Activated CD8-positive, alpha-beta memory T cell treated with anti-CD3 and anti-CD28 coated beads for 1 hour (primary cell): ENCODE data around the gene GSTA4.
"Not testable (repeated sequence)": the region's sequence is repeated elsewhere in the genome, so short reads cannot be mapped to it uniquely, and the experiment has no call there.

Experiments
- DNase-seq, 2 donors: peaks; one replicate each; pipeline ENCODE4 v3.0.0-alpha.2; 2020; ENCODE audit warnings: low read depth in 1 of 2; ENCODE audit errors: extremely low read depth in 1 of 2

The GSTA4 gene

DNA sequence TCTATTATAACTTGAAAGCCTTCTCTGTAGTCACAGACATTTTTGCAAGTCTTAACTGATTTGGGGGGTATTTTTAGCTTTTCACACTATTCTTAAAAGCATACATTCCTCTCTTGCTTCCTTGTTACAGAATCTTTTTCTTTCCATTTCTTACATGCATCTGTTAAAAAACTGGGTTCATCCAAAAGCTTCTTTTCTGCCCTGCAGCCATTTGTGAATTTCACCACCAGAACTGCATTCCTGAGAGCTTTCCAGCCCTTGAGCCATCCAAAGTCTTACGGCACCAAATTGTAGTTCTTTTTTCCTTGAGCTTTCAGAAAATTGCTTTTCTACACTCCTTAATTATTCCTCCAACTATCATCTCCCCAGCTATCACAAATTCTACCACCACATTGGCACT, 19.7 kb upstream of the GSTA4 start:
- no peak for DNase-seq

DNA sequence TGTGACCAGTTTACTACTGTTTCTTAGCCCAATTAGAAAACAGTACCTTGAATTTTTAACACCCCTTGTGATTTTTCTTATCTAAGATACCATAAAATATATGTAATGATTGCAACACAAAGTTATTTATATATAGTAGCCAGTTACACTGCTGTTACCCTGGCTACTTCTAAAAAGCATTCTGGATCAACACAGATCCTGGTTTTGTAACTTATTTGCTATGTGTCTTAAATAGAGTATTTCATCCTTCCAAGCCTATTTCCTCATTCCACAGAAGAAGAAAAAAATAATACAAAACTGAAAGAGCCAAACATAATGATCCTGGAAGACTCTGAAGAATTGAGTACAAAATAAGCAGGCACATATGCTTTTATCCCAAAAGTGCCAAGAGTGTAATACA, 19.0 kb upstream of the GSTA4 start:
- no peak for DNase-seq

DNA sequence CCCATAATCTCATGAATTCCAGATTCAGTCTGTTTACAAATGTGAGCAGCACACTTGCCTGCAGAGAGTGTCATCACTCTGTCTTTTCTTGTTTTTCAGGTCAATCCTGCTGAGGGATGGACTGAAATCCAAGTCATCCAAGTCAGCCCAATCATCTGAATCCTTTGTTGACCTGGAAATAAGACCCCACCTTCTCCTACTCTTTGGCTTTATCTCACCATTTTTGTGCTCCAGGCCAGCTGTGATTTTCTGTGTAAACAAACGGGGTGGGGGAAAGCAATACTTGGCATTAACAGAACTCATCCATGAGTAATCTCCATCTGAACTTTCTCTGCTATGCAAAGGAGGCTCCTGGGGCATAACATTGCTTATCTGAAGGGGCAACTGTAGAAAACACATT, 16.9 kb upstream of the GSTA4 start:
- no peak for DNase-seq

GRCh38 chr6:53010504-53010903, 15.4 kb upstream of the GSTA4 start:
- no peak for DNase-seq

DNA sequence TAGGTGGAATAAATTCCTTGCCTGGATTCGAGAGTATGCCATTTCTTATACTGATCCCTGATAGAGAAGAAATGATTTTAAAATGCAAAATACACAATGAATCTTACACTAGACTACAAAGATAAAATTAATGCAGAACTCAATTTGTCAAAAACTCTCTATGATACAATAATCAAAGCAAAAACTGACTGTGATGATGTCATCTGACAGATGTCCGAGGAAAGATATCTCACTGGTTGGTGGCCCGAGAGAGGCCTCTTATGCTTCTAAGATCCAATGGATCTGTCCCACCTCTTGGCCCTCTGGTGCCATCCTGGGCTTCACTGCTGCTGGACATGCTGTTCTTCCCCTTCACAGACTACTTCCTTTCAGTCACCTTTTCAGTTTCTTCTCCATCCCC, 14.4 kb upstream of the GSTA4 start:
- no peak for DNase-seq

DNA sequence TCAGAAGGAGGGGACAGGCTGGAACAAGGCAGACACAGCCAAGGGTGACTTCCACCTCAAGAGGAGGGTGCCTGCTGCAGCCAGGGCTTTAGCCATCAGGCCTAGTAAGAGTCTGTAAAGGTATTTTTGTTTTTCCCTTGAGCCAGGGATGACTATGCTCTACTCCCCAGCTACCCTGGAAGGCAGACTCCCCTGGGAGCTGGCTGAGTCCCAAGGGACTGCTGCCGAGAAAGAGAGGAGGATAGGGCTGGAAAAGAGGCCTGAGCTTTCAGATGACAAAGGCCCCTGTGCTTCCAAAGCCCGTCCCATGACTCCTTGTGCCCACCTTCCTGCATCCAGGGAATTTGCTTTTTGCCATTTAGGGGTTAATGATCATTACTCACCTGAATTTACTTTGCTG, 14.0 kb upstream of the GSTA4 start:
- DNase-seq = no peak

GRCh38 chr6:53008192-53008687, 13.2 kb upstream of the GSTA4 start:
- DNase-seq = not testable (repeated sequence)

GRCh38 chr6:53005663-53006250, 10.7 kb upstream of the GSTA4 start:
- DNase-seq = no peak

- no peak for DNase-seq
Observed at GRCh38 chr6:52999456-52999855, 4.4 kb upstream of the GSTA4 start.

GRCh38 chr6:52998603-52999002, 3.5 kb upstream of the GSTA4 start:
- no peak for DNase-seq

DNA sequence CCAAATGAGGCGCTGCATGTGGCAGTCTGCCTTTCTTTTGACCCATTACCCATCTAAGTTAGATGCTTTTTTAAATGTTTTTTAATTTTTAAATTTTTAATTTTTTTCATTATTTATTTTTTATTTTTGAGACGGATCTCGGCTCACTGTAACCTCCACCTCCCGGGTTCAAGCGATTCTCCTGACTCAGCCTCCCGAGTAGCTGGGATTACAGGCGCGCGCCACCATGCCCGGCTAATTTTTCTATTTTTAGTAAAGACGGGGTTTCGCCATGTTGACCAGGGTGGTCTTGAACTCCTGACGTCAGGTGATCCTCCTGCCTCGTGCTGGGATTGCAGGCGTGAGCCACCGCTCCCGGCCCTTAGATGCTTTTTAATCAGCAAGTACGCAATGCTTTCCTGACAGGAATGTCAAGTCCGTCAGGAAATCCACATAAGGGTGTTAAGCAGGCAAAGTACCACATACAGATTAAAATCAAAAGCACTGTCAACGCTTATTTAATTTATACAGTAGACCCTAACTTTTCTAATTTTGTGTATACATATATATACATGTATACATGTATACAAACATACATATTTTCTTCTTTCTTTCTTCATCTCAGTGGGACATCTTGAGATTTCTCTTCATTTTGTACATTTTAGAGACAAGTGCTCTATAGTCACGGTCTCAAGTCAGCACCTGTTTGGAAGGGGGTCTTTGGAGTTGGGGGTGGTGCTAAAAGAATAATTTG, 995 bp upstream of the GSTA4 start:
- no peak for DNase-seq

DNA sequence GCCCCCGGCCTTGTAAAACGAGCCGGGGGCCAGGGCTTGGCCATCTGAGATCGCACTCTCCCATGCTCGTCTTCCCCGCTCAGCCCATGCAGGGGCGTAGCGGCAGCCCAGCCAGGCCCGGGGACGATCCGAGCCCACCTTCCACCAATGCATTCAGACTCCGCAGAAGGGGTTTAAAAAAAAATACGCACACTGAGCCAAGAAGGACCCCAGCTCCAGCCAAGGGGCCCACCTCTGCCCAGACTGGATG, 320 bp downstream of the GSTA4 start:
- peak in 1 of 2 donors; percentile 8 for DNase-seq

- DNase-seq = no peak
Observed at GRCh38 chr6:52994031-52994838, 849 bp downstream of the GSTA4 start.

DNA sequence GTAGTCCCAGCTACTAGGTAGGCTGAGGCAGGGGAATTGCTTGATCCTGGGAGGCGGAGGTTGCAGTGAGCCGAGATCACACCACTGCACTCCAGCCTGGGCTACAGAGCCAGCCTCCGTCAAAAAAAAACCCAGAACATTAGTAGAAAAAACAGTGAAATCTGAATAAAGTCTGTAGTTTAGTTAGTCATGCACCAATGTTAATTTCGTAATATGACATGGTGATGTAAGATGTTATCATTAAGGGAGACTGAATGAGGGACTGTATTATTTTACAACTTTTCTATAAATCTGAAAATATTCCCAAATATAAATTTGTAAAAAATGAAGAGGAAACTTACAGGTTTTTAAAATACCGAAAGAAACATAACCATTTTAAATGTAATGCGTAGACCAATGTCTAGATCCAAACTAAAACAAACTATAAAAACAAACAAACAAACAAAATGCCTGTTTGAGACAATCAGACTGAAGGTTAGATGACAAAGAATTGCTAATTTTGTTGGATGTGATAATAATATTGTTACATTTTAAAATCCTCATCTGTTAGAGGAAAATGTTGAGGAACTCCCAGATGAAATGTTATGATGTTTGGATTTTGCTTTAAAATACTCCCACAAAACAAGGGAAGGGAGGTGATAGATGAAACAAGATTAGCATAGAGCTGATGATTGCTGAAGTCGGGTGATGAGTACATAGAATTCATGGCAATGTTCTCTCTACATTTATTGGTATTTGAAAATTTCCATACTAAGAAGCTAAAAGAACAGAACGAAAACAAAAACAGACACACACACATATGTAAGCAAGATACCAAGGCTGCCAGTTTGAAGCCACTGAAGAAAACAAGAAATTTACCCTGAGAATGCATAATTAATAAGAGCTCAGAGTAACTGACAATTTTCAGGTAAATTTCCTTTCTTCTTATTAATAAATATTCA, 1.8 kb downstream of the GSTA4 start:
- DNase-seq = no peak

- DNase-seq = no peak
Observed at GRCh38 chr6:52990342-52990741, 4.7 kb downstream of the GSTA4 start.

DNA sequence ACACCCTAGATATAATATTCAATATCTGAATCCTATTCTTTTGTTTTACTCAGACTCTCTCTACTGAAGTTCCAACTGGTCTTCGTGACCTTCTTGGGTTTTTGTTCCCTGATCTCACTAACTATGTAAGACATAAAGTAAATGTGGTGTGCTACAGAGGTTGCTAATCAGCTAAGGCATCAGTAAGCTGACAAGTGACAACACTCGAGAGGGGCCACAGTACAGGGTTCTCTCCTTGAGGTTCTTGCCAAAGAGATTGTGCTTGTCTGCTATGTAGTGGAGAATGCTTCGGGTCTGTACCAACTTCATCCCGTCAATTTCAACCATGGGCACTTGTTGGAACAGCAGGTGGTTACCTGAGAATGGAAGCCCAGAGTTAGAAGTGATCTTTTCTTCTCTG, 9.9 kb downstream of the GSTA4 start:
- DNase-seq = no peak

GRCh38 chr6:52984247-52984646, 10.8 kb downstream of the GSTA4 start:
- DNase-seq = no peak

DNA sequence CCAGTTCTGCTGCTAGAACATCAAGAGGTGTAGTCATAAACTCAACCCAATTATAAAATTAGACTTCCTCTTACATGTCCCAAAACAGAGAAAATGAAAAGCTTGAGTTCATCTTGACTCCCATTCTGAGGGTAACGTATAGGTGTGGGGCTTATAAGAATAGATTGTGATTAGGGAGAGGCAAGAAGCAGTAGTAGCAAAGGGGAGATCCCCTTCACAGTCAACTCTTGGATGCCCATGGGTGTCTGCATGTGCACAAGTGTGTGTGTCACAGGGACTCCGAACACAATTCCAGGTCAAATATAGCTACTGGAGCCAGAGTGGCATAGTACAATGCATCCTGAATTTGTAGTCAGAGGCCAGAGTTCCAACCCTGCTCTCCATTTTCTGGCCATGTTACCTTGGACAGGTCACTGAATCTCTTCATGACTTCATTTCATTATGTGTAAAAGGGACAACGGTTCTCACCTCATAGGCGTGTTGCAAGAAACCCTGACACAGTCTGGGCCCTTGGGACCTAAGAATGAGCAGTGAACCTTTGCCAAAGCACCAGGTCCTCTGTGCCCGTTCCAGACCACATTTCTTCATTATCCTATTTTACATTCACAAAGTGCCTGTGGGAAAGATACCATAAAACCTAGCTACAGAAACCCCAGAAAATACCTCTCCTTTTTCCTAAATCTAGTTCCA, 11.8 kb downstream of the GSTA4 start:
- DNase-seq = no peak

DNA sequence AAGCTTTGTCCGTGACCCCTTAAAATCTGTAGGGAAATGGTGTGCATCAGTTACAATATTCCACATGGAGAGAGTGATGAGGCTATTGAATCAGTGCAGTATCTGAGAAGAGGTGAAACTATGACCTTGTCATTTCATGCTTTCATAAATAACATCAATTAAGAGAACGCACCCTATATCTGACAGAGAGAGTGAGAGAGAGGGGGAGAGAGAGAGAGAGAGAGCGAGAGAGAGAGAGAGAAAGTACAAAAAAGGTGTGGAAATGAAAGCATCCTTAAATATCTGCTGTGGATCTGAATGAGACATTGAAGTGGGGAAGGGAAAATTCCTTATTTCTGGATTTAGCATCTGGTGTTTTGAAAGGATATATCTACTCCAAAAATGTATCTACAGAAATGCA, 12.4 kb downstream of the GSTA4 start:
- DNase-seq = no peak

- DNase-seq = no peak
Observed at GRCh38 chr6:52981222-52981900, 13.7 kb downstream of the GSTA4 start.
